WERI-Rb-1 (cell line): ENCODE data around the gene SPTBN1.

Source experiments
- DNase-seq: peaks from one replicate; pipeline ENCODE4 v3.0.0-alpha.2; 2020
- H3K27ac ChIP-seq: fragments of 250-450 bp; sonication (Bioruptor Pico); 2 replicates; pipeline ENCODE4 v1.5.1; 2020; ENCODE audit warnings: mild to moderate bottlenecking, moderate library complexity
- H3K27me3 ChIP-seq: fragments of 250-450 bp; sonication (Bioruptor Pico); 2 replicates; pipeline ENCODE4 v1.5.1; 2021; ENCODE audit warnings: mild to moderate bottlenecking, low read depth, moderate library complexity; ENCODE audit not compliant: insufficient read depth, severe bottlenecking
- H3K36me3 ChIP-seq: fragments of 250-450 bp; sonication (Bioruptor Pico); 2 replicates; pipeline ENCODE4 v1.5.1; 2020; ENCODE audit warnings: mild to moderate bottlenecking, moderate library complexity
- H3K4me3 ChIP-seq: 2 replicates; pipeline ENCODE4 v1.5.1; 2011; ENCODE audit warnings: low read depth, mild to moderate bottlenecking, control low read depth, low read length
- H3K9me3 ChIP-seq: fragments of 250-450 bp; sonication (Bioruptor Pico); 2 replicates; pipeline ENCODE4 v1.5.1; 2021; ENCODE audit warnings: mild to moderate bottlenecking, moderate library complexity; ENCODE audit not compliant: severe bottlenecking
- CTCF ChIP-seq: IDR thresholded peaks from 2 replicates; pipeline ENCODE4 v1.5.1; 2011; ENCODE audit warnings: low read depth, mild to moderate bottlenecking, control low read depth, inconsistent platforms, low read length

The SPTBN1 gene

GRCh38 chr2:54658564-54659071 is 202.5 kb downstream of the SPTBN1 start:
- Histone ChIP-seq H3K27ac (no peak overlapping the region), H3K27me3 (no peaks in the 10 kb centered on the region), H3K9me3 (no peaks in the 10 kb centered on the region), H3K4me3 (no peak overlapping the region), H3K36me3 (peaks cover 97% of the 10 kb centered on the region)
- no peak for TF ChIP-seq CTCF
- no peak for DNase-seq

GRCh38 chr2:54659527-54659926 is 203.4 kb downstream of the SPTBN1 start:
- Histone ChIP-seq H3K4me3 (no peak overlapping the region), H3K27me3 (no peaks in the 10 kb centered on the region), H3K36me3 (peaks cover 97% of the 10 kb centered on the region), H3K27ac (no peak overlapping the region), H3K9me3 (no peaks in the 10 kb centered on the region)
- no peak for DNase-seq
- no peak for TF ChIP-seq CTCF

- peaks cover 94% of the 10 kb centered on the region for H3K36me3 ChIP-seq
- no peak for DNase-seq
Observed at GRCh38 chr2:54660752-54661151, 204.6 kb downstream of the SPTBN1 start.

GRCh38 chr2:54663424-54664030 is 207.4 kb downstream of the SPTBN1 start:
- Histone ChIP-seq H3K27me3 (no peaks in the 10 kb centered on the region), H3K9me3 (no peaks in the 10 kb centered on the region), H3K4me3 (no peak overlapping the region), H3K27ac (no peak overlapping the region), H3K36me3 (peaks cover 97% of the 10 kb centered on the region)
- TF ChIP-seq CTCF = no peak
- no peak for DNase-seq

More at GRCh38 chr2:54660752-54661151, 204.6 kb downstream of the SPTBN1 start:
- TF ChIP-seq CTCF = 0 out of 2 replicates have a peak, but pooled peaks have one; percentile 1
- Histone ChIP-seq H3K27me3 (no peaks in the 10 kb centered on the region), H3K4me3 (no peak overlapping the region), H3K27ac (no peak overlapping the region), H3K9me3 (no peaks in the 10 kb centered on the region)

- Histone ChIP-seq H3K27ac (no peak overlapping the region), H3K4me3 (no peak overlapping the region), H3K36me3 (peaks cover 97% of the 10 kb centered on the region), H3K27me3 (no peaks in the 10 kb centered on the region), H3K9me3 (no peaks in the 10 kb centered on the region)
- no peak for DNase-seq
- TF ChIP-seq CTCF = no peak
Observed at GRCh38 chr2:54664238-54664786, 208.2 kb downstream of the SPTBN1 start.

GRCh38 chr2:54665436-54665856 is 209.3 kb downstream of the SPTBN1 start:
- no peaks in the 10 kb centered on the region for H3K9me3 ChIP-seq
- peak; percentile 81 for TF ChIP-seq CTCF
- peak; percentile 65 for DNase-seq
- no peaks in the 10 kb centered on the region for H3K27me3 ChIP-seq
- no peak overlapping the region for H3K27ac ChIP-seq
- H3K36me3 ChIP-seq = peaks cover 97% of the 10 kb centered on the region
- H3K4me3 ChIP-seq = no peak overlapping the region
